ENCODE results near the gene KLHL36.

DNA sequence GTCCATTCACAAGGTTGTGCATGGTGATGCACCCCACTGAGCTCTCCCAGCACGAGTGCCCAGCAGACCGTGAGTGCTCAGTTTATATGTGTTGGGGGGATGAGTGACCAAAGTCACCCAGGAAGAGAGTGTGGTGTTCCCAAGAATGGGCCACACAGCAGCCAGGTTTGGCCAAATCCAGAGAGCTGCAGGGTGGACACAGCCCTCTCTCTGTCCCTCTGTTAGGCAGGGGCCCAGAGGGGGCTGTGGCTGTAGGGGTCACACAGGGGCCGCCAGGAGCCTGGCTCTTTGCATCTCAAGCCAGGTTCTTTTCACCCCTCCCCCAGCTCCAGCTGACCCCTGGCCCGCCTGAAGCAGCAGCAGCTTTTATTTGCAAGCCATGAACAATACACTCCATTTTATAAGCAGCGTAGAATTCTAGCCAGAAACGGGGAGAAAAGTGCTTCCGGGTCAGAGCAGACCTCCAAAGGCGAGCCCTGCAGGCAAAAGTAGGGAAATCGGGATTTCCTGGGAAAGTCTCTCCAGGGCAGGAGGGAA, 43.8 kb upstream of the KLHL36 start:
- TF ChIP-seq CTCF (IDR thresholded peaks at IDR 0.05) (no peak), POLR2AphosphoS5 (IDR thresholded peaks at IDR 0.05) (no peak), POLR2A (IDR thresholded peaks at IDR 0.05) (no peak), EP300 (IDR thresholded peaks at IDR 0.05) (no peak)

Measured in gastroesophageal sphincter (tissue), 3 donors.